Measurements from ENCODE around the gene LYPD5. TPM values are rescaled to one million over a fixed set of nuclear protein-coding genes. Genes with fewer than 3 reads are reported as not detected.

The LYPD5 gene, protein sequence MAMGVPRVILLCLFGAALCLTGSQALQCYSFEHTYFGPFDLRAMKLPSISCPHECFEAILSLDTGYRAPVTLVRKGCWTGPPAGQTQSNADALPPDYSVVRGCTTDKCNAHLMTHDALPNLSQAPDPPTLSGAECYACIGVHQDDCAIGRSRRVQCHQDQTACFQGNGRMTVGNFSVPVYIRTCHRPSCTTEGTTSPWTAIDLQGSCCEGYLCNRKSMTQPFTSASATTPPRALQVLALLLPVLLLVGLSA
- 0.65 TPM for polyA plus RNA-seq (2012; ENCODE audit: insufficient read depth, insufficient read length, low read depth)

DNA sequence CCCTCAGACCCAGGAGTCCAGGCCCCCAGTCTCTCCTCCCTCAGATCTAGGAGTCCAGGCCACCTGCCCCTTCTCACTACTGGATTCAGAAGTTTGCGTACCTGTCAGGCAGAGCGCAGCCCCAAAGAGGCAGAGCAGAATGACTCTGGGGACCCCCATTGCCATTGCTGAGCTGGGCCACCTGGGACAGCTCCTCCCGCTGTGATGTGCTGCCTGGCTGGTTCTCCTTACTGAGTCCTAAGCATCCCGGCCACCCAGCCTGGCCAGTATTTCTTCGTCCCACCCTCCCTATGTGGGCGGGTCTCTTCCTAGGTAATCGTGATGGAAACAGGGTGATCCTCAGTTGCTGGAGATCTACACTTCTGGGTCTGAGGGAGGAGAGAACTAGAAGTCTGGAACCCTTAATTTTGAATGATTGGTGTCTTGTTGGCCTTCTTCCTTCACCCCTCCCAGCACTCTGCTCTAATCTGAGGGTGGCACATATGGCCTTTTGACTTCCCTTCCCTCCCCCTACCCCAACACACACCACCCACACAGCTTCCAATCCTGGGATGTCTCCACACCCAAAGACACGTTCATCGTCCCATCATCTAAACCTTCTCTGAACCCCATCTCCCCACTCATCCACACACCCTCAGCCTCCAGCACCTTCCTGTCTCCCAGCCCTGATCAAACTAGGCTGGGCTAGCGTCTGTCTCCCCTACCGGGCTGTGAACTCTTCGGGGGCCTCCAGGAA lies at the start of gene LYPD5:
Gene LYPD5 (minus strand): TSS at position 232 of the 736 bp plus-strand sequence. CDS start 67 bp downstream, at position 165.
- no peak within 1 kb of the TSS for H3K4me3 ChIP-seq (ENCODE audit: low read depth, low read length)
- no peak for DNase-seq
- no peaks in the 10 kb centered on the region for H3K9me3 ChIP-seq
- TF ChIP-seq, protein P1, sequence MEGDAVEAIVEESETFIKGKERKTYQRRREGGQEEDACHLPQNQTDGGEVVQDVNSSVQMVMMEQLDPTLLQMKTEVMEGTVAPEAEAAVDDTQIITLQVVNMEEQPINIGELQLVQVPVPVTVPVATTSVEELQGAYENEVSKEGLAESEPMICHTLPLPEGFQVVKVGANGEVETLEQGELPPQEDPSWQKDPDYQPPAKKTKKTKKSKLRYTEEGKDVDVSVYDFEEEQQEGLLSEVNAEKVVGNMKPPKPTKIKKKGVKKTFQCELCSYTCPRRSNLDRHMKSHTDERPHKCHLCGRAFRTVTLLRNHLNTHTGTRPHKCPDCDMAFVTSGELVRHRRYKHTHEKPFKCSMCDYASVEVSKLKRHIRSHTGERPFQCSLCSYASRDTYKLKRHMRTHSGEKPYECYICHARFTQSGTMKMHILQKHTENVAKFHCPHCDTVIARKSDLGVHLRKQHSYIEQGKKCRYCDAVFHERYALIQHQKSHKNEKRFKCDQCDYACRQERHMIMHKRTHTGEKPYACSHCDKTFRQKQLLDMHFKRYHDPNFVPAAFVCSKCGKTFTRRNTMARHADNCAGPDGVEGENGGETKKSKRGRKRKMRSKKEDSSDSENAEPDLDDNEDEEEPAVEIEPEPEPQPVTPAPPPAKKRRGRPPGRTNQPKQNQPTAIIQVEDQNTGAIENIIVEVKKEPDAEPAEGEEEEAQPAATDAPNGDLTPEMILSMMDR (IDR thresholded peaks at IDR 0.05; ENCODE audit: low read depth, low read length) = no peak
- no peaks in the 10 kb centered on the region for H3K4me1 ChIP-seq
- no peaks in the 10 kb centered on the region for H3K27me3 ChIP-seq
- H3K36me3 ChIP-seq = no peaks in the 10 kb centered on the region

DNA sequence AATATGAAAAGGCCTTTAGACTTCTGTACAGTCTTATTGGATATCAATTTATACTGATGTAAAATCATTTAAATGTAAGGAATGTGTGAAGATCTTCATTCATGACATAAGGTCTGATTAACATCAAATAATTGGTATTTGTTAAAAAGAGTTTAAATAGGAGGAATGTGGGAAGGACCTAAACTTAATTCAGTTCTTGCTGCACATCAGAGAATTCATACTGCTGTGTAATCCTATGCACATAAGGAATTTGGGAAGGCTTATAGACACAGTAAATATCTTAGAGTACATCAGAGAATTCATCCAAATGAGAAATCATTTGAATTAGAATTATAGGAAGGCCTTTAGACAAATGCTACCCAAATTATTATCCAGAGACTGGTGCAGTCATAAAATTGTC lies 46.6 kb upstream of the LYPD5 start:
- H3K4me3 ChIP-seq (ENCODE audit: low read depth, low read length) = no peak overlapping the region

DNA sequence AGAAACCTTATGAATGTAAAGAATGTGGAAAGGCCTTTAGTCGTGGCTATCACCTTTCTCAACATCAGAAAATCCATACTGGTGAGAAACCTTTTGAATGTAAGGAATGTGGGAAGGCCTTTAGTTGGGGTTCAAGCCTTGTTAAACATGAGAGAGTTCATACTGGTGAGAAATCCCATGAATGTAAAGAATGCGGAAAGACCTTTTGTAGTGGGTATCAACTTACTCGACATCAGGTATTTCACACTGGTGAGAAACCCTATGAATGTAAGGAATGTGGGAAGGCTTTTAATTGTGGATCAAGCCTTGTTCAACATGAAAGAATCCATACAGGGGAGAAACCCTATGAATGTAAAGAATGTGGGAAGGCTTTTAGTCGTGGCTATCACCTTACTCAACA lies 45.6 kb upstream of the LYPD5 start:
- TF ChIP-seq, protein P1 (IDR thresholded peaks at IDR 0.05; ENCODE audit: low read depth, low read length) = no peak
- H3K36me3 ChIP-seq = peaks cover 6% of the 10 kb centered on the region
- H3K4me1 ChIP-seq = no peaks in the 10 kb centered on the region
- H3K9me3 ChIP-seq = peaks cover 2% of the 10 kb centered on the region; the same call in 1 of the 2 replicates
- DNase-seq = no peak
- H3K27me3 ChIP-seq = no peaks in the 10 kb centered on the region
- no peak overlapping the region for H3K4me3 ChIP-seq (ENCODE audit: low read depth, low read length)

More for the DNA sequence above, 46.6 kb upstream of the LYPD5 start:
- DNase-seq = no peak
- H3K36me3 ChIP-seq = peaks cover 6% of the 10 kb centered on the region; the same call in 1 of the 2 replicates
- H3K9me3 ChIP-seq = peaks cover 2% of the 10 kb centered on the region
- H3K27me3 ChIP-seq = no peaks in the 10 kb centered on the region
- H3K4me1 ChIP-seq = no peaks in the 10 kb centered on the region
- TF ChIP-seq, protein P1 (IDR thresholded peaks at IDR 0.05; ENCODE audit: low read depth, low read length) = no peak

DNA sequence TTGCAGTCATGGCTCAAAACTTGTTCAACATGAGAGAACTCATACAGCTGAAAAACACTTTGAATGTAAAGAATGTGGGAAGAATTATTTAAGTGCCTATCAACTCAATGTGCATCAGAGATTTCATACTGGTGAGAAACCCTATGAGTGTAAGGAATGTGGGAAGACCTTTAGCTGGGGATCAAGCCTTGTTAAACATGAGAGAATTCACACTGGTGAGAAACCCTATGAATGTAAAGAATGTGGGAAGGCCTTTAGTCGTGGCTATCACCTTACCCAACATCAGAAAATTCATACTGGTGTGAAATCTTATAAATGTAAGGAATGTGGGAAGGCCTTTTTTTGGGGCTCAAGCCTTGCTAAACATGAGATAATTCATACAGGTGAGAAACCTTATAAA lies 45.0 kb upstream of the LYPD5 start:
- peaks cover 2% of the 10 kb centered on the region; the same call in 1 of the 2 replicates for H3K9me3 ChIP-seq
- peaks cover 6% of the 10 kb centered on the region for H3K36me3 ChIP-seq
- DNase-seq = no peak
- no peak overlapping the region for H3K4me3 ChIP-seq (ENCODE audit: low read depth, low read length)
- TF ChIP-seq, protein P1 (IDR thresholded peaks at IDR 0.05; ENCODE audit: low read depth, low read length) = no peak
- no peaks in the 10 kb centered on the region for H3K4me1 ChIP-seq
- no peaks in the 10 kb centered on the region for H3K27me3 ChIP-seq

DNA sequence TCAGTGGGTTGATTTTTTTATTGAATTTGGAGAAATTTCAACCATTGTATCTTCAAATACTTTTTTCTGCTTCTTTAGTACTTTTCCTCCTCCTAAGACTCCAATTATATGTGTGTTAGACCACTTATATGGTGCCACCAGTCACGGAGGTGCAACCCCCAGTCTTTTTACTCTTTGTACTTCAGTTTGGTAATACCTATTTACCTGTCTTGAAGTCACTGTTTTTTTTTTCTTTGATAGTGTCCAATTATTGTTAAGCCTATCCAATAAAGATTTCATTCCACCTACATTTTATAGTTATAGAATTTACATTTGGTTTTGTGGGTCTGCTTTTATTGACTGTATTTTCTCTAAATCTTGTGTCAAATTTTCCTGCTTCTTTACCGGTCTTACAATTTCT lies 39.8 kb upstream of the LYPD5 start:
- Histone ChIP-seq H3K9me3 (no peaks in the 10 kb centered on the region), H3K36me3 (peaks cover 29% of the 10 kb centered on the region), H3K4me1 (no peaks in the 10 kb centered on the region)

More for the DNA sequence above, 39.8 kb upstream of the LYPD5 start:
- no peak for DNase-seq
- Histone ChIP-seq H3K4me3 (ENCODE audit: low read depth, low read length) (no peak overlapping the region), H3K27me3 (no peaks in the 10 kb centered on the region)
- TF ChIP-seq, protein P1 (IDR thresholded peaks at IDR 0.05; ENCODE audit: low read depth, low read length) = no peak

All from BE2C (cell line).